ENCODE measurements around the gene PLEKHA4.

PLEKHA4 gene

DNA sequence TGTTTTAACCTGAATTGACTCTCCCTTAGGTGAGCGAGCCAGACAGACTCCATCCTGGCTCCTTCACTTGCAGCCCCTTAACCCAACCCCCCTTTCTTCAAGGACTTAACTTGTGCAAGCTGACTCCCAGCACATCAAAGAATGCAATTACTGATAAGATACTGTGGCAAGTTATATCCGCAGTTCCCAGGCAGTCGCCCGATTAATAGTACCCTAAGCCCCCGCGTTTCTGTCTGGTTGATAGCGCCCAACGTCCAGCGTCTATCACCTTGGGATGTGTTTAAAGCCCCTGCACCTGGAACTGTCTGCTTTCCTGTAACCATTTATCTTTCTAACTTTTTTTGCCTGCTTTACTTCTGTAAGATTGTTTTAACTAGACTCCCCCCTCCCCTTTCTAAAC is 38.3 kb downstream of the PLEKHA4 start:
- no peak for DNase-seq (ENCODE audit: low read depth in 2 of 2)

DNA sequence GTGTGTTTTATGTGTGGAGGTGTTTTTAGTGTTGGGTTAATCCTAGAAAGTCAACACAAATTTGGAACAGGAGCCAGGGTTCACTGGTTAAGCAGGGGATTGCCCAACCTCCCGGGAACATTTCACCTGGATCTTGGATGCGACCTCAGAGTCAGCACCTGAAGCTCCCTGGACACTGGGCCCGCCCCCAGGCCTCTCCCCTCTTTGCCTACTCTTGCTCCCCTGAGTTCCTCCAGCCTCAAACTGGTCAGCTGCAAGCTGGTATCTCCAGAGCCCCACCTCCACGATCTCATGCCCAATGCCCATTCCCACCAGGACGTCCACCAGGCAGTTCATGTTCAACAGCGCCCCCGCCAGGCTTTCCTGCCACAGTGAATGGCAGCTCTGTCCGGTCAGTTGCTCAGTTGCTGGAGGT is 41.8 kb downstream of the PLEKHA4 start:
- DNase-seq (ENCODE audit: low read depth in 2 of 2), result no peak

- DNase-seq (ENCODE audit: low read depth in 2 of 2), result no peak
These were observed 45.9 kb downstream of the PLEKHA4 start for GRCh38 chr19:48822514-48822913.

DNA sequence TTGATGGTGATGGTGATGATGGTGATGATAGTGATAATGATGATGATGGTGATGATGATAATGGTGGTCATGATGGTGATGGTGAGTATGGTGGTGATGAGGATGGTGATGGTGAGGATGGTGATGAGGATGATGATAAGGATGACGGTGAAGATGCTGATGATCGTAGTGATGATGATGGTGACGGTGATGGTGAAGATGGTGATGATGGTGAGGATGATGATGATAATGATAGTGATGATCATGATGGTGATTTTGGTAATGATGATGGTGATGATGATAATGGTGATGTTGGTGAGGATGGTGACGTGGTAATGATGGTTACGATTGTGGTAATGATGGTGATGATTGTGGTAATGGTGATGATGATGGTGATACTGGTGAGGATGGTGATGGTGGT is 46.8 kb downstream of the PLEKHA4 start:
- DNase-seq (ENCODE audit: low read depth in 2 of 2), result no peak

- no peak for DNase-seq (ENCODE audit: low read depth in 2 of 2)
These were observed 49.0 kb downstream of the PLEKHA4 start for GRCh38 chr19:48819366-48819816.

DNA sequence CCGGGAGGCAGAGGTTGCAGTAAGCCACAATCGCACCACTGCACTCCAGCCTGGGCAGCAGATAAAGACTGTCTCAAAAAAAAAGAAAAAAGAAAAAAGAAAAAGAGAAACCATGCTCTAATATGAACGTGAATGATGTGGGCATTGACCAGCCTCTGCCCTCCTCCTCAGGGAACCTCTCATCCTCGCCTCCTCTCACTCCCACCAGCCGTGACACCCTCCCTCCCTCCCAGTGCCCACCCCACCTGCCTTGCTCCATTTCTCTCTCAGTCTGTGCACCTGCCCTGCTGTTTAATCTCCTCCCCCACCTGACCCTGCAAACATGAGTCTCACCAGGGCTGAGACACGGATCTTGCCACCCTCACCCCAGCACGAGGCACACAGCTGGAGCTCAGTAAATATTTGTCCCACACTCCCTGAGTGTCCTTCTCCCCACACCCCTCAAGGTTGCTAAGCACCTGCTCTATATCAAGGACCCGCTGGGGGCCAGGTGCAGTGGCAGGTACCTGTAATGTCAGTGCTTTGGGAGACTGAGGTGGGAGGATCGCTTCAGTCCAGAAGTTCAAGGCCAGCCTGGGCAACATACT is 50.1 kb downstream of the PLEKHA4 start:
- DNase-seq (ENCODE audit: low read depth in 2 of 2), result no peak

DNA sequence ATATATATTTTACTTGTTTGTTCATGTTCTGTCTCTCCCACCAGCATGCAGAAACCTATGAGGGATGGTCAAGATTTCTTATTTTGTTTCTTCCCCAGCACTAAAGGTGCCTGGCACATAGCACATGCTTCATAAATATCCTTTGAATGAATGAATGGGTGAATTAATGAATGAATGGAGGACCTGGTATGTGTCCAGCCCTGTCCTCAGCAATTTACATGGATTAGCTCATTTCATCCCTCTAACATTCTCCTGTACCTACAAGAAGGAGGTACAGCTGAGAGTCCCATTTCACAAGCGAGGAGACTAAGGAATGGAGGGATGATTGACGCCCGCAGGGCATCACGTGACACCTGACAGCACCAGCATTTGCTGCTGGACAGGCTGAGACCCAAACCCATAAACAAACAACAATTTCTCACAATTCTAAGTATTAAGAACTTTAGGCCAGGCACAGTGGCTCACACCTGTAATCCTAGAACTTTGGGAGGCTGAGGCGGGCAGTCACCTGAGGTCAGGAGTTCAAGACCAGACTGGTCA is 50.8 kb downstream of the PLEKHA4 start:
- no peak for DNase-seq (ENCODE audit: low read depth in 2 of 2)

DNA sequence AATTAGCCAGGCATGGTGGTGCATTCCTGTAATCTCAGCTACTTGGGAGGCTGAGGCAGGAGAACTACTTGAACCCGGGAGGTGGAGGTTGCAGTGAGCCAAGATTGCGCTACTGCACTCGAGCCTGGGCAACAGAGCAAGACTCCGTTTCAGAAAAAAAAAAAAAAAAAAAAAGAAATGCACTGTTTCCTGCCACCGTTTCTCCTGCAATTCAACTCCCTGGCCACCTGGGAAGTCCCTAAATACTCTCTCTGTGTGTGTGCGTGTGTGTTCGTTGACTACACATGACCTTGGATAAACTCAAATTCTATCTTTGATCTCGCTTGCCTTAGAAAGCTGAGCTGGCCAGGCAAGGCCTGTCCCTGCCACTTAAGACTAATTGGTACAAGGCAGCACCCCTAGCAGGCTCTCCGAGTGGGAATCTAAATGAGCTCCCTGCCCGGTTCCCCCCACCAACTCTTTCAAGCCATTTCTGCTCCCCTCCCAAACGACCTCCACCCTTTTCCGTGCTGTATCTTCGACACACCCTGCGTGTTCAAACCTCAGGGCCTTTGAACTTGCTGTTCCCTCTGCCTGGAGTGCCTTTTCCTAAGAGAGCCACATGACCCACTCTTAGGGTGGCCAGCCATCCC is 52.4 kb downstream of the PLEKHA4 start:
- no peak for DNase-seq (ENCODE audit: low read depth in 2 of 2)

DNA sequence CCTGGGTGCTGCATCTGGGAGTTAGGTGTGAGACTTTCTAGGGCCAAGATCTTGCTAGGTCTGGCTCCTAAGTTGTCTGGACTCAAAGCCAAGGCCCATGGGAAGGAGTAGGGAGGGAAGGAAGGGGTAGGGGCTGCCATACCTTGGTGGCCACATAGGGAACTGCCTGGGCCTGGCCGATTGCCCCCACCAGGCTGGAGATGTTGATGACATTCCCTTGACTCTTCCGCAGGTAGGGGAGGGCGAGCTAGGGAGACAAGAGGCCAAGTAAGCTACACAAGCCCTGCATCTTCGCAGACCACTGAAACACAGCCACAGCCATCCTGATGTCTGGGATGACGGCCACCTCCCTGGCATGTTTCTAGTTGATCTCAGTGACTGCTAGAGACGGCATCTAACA is 53.5 kb downstream of the PLEKHA4 start:
- DNase-seq (ENCODE audit: low read depth in 2 of 2), result no peak

GRCh38 chr19:48813123-48813913 is 55.1 kb downstream of the PLEKHA4 start:
- DNase-seq (ENCODE audit: low read depth in 2 of 2), result no peak

DNA sequence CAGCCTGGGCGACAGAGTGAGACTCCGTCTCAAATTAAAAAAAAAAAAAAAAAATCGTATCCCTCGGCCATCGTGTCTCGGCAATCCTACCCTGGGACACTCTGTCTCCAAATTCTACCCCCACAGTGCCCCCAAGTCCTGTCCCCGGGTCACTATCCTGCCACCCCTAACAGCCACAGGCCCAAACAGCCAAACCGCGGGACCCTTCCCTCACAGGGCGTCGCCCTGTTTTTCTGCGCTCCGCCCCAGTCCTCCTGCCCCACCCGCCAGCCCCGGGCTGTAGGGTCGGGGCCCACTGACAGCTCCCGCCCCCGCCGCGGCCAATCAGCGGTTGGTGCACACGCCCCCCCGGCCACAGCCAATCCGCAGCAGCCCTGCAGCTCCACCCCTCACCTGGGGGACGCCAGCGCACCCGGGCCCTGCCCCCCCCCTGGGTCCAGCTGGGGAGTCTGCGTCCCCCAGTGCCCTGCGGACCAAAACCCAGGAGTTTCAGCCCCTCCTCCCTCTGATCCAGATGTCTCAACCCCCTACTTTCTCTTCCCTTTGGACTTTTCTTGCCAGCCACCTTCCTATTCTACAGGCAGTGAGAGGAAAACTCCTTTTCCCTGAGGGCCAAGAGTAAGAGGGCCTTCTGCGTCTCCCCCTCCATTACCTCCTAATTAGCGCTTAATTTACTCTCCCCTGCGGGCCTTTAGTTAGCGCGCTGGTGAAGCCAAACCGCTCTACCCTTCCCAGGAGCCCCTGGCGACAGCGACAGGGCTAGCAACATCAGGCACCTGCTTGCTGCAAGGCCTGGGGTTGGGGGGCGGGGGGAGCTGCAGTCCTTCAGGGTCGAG is 56.1 kb downstream of the PLEKHA4 start:
- DNase-seq (ENCODE audit: low read depth in 2 of 2), result peak; percentile 20 to 38

- no peak for DNase-seq (ENCODE audit: low read depth in 2 of 2)
These were observed 58.3 kb downstream of the PLEKHA4 start for GRCh38 chr19:48810151-48810550.

DNA sequence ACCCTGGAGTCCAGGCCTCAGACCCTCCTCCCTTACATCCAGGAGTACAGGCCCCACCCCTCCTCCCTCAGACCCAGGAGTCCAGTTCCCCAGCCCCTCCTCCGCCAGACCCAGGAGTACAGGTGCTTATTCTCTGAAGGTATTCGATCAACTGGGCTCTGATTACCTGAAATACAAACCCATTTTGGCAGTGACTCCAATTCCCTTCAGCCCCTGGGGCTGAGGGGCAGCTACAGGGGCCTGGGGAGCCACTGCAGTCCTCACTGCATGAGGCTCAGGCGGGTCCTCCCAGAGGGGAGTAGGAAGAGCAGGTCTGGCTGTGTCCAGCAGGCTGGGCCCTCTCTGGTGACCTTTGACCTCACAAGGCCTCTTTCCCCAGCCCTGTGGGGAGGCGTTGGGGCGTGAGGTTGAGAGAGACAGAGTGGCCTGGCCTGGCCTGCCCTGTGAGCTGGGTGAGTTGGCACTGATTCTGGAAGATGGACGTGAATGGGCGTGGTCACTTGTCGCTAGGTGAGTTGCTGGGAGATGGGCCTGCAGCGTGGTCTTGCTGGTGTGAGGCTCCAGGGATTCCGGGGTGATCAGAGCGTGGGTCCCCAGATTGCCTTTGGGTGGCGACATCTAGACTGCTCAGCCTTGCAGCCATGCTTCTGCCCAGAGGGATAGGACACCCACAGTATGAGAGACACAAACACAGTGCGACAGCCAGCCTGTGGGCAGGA is 60.7 kb downstream of the PLEKHA4 start:
- no peak for DNase-seq (ENCODE audit: low read depth in 2 of 2)

DNA sequence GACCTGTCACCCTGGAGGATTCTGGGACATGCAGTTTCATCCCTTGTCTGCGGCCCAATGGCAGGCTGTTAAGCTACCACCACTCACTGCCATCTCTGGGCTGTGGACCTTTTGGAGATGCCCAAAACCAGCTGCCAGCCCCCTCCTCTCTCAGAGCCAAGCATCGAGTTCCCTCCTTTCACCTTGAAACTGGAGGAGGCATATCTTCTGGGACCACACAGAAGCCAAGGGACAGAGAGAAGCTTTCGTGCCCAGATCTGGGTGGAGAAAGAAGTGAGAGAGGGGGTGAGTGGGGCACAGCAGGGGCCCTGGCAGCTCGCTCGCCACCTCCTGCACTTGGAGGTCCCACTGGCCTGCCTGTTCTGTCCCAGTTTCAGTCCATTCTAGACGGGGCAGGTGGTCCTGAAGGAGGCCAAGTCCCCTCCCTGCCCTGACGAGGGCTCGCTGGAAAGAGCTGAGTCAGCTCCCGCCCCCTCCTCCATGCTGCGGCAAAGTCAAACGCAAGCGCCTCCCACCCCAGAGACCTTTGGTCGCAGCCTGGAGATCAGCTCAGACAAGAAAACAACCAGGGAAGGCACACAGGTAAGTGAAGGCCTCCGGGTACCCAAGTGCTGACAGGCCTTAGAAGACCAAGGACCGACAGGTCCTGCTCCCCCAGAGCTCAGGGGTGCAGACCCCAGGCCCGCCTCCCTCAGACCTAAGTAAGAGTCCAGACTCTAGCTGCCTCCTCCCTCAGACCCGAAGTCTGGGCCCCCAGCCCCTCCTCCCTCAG is 61.4 kb downstream of the PLEKHA4 start:
- DNase-seq (ENCODE audit: low read depth in 2 of 2), result no peak

- DNase-seq (ENCODE audit: low read depth in 2 of 2), result no peak
These were observed 61.9 kb downstream of the PLEKHA4 start for GRCh38 chr19:48806518-48806817.

- DNase-seq (ENCODE audit: low read depth in 2 of 2), result no peak
These were observed 63.0 kb downstream of the PLEKHA4 start for GRCh38 chr19:48805452-48805851.

DNA sequence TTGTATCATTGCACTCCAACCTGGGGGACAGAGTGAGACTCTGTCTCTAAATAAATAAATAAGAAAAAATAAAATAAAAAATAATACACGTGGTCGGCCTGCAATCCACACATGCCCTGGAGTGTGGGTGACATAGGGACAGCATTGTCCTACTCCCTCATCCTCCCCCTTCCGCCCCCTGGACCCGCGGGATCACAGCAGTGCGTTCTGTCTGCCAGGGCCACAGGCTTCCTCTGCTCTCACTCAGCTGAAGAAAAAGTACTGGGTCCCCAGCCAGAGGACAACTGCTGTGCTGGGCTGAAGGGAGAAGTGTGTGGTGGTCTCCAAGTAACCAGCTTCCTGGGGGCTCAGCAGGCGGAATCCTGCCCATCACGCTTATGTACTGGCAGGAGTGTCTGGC is 63.9 kb downstream of the PLEKHA4 start:
- DNase-seq (ENCODE audit: low read depth in 2 of 2), result no peak

DNA sequence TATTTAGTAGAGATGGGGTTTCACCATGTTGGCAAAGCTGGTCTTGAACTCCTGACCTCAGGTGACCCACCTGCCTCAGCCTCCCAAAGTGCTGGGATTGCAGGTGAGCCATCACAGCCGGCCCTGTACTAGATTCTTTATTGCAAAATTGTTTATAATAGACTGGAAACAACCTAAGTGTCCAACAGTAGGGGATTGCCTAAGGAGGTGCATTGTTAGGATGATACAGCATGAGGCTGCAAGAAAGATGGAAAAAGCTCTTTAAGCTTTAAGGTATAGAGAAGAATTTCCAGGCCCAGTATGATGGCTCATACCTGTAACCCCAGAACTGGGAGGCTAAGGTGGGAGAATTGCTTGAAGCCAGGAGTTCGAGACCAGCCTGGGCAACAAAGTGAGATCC is 65.8 kb downstream of the PLEKHA4 start:
- DNase-seq (ENCODE audit: low read depth in 2 of 2), result no peak

DNA sequence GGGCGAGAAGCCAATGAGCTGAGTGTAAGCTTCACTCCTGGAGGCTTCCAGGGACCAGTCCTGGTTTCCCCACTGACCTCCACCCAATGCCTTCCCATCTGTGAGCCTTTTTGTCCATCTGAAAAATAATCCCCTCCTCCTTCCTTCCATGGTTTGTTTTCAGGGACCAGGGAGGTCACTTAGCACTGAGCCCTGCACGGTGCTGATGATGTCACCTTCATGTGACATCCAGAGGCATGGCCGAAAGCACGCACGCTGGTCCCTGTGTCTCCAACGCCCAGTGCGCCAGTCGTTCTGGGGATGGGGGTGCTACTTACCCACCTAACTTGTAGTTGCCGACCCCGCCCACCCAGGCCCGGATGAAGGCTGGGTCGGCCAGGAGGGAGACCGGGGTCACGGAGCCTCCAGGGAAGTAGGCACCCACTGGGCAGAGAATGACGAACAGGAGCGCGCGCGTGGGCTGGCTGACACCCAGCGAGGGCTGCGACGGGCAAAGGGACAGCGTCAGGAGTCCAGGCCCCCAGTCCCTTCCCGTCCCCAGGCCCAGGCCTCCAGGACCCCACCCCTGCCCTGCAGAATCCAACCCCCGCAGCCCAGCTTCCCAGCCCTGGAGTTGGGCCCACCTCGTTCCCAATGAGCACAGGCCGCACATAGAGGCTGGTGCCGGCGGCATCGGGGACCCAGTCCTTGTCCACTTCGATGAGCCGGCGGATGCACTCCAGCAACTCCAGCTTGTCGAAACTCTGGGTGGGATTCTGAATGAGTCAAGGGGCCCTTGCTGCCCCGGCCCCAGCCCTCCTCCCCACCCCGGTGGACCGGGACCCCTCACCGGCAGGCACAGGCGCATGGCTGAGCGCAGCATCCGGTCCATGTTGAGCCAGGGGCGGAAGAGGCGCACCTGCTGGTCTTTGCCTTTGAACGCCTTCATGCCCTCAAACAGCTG is 68.8 kb downstream of the PLEKHA4 start:
- DNase-seq (ENCODE audit: low read depth in 2 of 2), result no peak

- DNase-seq (ENCODE audit: low read depth in 2 of 2), result no peak
These were observed 69.5 kb downstream of the PLEKHA4 start for GRCh38 chr19:48798937-48799336.

Data from stimulated activated CD8-positive, alpha-beta memory T cell treated with anti-CD3 and anti-CD28 coated beads, Interleukin-2, amount 100 ng/mL, for 1 hour (primary cell).